CD1c-positive myeloid dendritic cell (primary cell): ENCODE measurements around the gene SMIM33.
A peak's percentile ranks its signal among the peaks of the same experiment; 100 is the strongest.
"Not testable (repeated sequence)": the region's sequence is repeated elsewhere in the genome, so short reads cannot be mapped to it uniquely, and the experiment has no call there.

ENCODE experiments used
- DNase-seq: peaks from one replicate; pipeline ENCODE4 v3.0.0-alpha.2; 2016; ENCODE audit errors: extremely low spot score

Gene SMIM33

GRCh38 chr5:139457241-139457640, 13.6 kb upstream of the SMIM33 start:
- DNase-seq, result no peak

- DNase-seq, result no peak
Measured at GRCh38 chr5:139457653-139458306, 13.0 kb upstream of the SMIM33 start.

DNA sequence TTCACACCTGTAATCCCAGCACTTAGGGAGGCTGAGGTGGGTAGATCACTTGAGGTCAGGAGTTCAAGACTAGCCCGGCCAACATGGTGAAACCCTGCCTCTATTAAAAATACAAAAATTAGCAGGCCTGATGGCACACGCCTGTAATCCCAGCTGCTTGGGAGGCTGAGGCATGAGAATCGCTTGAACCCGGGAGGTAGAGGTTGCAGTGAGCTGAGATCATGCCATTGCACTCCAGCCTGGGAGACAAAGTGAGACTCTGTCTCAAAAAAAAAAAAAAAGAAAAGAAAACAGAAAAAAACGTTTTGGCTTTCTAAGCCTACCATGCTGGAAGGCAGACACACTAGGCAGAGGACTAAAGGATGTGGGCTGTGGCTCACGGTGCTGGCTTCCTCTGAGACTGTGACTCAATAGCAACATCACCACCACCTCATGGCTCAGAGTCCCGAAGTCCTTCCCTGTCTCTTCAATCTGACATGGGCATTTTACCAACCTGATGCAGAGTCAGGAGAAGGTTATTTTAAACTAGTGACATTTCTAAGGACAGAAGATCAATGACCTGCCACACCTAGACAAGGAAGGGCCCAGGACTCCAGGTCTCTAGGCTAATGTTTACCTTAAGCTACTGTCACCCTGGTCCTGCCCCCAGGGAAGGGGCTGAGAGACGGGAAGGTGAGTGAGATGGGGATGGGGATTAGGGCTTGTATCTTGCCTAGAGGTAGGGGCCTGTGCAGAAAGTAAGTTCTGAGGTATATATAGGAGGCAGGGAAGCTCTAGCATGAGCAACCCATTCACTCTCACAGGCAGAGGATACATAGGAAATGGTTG, 12.0 kb upstream of the SMIM33 start:
- DNase-seq, result peak; percentile 62

DNA sequence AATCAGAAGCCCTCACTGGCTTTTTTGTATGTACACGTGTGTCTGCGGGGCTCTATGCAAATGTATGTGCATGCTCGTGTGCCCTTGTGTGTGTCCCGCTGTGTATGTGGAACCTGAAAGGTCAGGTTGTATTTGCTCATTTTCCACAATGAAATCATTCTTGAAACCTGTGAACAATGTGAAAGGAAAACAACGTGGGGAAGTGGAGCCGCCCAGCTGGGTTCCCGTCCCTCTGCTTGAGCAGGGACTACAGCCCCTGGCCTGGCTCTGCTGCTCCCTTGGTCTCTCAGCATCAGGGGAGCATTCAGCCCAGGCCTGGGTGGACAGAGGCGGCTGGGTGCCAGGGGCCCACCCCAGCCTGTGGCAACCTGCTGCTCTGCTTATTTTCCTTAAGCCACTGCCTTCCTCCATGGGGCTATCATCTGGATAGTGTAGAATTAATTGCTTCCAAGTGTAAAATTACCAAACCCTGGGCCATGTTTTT, 11.3 kb upstream of the SMIM33 start:
- no peak for DNase-seq

DNA sequence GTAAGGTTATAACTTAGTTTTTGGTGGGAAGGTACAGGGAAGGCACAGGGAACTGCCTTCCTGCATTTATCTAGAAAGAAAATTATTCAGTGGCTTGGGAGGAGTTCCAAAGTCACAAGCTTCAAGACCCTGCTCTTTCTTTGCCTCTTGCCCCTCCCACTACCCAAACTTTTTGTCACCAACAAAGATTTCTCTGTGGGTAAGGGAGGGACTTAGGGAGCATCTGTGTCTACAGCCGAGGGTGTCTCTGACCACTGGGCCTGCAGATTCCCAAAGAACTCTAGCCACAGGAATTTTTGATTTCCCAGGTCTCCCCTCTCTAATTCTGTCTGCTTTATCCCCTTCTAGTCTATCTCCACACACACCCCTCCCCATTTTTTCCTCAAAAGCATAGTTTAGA, 10.3 kb upstream of the SMIM33 start:
- no peak for DNase-seq

- no peak for DNase-seq
Measured at GRCh38 chr5:139461176-139461575, 9.6 kb upstream of the SMIM33 start.

GRCh38 chr5:139461698-139462097, 9.1 kb upstream of the SMIM33 start:
- DNase-seq, result peak; percentile 24

DNA sequence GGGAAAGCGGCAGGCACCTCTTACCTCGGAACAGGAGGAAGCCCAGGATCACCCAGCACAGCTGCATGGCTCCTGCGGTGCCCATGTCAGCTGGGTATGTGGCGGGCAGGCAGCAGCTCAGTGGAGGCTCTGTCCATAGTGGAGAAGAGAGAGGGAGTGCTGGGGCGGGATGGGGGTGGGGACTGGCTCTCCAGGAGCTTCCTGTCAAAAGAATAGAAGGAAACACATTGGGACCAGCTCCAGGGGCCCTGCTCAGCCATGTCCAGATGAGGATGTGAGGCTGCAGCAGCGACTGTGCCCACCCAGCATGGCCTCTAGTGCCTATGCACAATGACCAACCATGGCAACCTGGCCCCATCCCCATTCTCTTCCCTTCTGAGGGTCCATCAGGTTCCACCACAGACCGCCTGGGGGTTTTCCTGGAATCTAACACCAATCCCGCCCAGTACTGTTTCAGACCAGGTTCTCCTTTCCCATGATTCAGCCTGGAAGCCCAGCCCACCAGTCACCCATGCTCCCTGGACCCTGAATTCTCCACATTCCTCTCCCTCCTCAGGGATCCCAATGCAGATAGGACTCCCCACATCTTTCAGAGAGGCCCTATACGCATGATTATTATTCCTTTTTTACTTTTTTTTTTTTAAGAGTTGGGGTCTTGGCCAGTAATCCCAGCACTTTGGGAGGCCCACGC, 8.1 kb upstream of the SMIM33 start, which contains the start of gene ECSCR:
Gene ECSCR, minus strand, starts transcription at position 158 of the 691 bp plus-strand sequence. Its CDS starts 73 bp downstream, at position 85.
- no peak for DNase-seq

- peak; percentile 65 for DNase-seq
Measured at GRCh38 chr5:139468421-139468931, 2.3 kb upstream of the SMIM33 start.

GRCh38 chr5:139472386-139473030, 1.7 kb downstream of the SMIM33 start:
- no peak for DNase-seq

DNA sequence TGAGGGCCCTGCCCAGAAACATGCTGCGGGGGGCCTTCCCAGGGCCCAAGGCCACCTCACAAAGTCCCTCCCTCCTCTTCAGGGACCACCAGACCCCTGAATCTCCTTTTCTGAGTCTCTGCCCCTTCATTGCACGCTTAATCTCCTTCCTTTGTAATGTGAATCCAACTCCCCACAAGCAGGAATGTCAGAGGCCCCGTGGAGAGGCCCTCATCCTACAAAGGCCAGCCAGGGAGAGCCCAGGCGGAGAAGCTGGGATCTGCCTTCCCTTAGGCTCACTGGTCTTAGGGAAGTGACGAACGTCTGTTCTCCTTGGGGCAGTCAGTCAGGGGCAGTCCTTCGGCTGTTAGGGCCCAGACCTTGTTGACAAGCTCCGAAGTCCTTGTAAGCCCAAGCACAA, 2.3 kb downstream of the SMIM33 start:
- no peak for DNase-seq

DNA sequence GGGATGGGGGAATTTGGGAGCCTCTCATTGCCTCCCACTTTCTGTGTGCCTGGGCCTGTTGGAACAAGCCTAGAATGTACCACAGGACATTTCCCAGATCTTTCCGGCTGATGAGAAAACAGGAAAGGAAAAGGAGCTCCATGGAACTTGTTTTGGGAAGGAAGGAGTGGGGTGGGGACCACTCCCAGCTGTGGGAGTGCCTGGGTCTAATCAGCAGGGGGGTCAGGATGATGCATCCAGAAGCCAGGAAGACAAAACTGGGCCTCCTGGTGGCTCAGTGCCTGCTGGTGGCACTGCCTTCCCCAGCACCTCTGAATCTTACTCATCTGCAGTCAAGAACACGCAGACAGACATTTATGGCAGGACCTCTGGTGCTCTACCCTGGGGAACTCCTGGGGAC, 2.8 kb downstream of the SMIM33 start:
- no peak for DNase-seq

DNA sequence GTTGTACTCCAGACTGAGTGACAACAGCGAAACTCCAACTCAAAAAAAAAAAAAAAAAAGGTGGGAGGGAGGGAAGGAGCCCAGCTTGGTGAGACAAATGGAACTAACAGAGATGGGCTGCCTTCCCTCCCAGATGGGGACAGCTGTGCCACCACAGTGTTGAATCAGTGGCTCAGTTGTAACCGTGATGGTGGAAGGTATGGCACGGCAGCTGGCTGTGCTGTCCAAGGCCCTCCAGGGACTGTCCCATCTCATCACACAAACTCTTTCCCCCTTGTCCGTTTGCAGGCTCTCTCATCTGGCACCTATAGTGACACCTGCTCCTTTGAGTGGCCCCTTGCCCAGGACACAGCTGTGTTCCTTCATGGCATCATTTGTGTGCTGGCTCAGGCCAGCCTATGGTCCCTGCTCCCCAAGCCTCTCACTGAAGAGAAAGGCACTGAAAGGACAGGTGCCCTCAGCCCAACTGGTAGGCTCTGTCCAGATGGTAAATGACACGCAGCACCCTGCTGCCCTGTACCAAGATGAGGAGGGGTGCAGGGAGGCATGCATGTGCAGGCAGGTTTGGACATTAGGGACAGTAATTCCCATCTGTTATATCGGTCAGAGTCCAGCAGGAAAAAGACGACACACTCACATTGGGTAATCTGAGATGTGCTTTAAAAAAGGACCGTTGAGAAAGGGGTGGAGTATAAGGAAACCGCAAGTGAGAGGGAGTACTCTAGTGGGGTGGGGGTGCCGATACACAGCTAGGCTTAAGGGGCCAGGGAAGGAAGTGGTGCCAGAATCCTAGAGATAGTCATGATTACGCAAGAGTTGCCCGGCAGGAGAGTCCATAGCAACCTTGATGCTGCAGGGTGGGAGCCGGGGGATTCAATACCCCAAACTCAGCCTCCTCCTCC, 4.3 kb downstream of the SMIM33 start:
- DNase-seq, result peak; percentile 58

DNA sequence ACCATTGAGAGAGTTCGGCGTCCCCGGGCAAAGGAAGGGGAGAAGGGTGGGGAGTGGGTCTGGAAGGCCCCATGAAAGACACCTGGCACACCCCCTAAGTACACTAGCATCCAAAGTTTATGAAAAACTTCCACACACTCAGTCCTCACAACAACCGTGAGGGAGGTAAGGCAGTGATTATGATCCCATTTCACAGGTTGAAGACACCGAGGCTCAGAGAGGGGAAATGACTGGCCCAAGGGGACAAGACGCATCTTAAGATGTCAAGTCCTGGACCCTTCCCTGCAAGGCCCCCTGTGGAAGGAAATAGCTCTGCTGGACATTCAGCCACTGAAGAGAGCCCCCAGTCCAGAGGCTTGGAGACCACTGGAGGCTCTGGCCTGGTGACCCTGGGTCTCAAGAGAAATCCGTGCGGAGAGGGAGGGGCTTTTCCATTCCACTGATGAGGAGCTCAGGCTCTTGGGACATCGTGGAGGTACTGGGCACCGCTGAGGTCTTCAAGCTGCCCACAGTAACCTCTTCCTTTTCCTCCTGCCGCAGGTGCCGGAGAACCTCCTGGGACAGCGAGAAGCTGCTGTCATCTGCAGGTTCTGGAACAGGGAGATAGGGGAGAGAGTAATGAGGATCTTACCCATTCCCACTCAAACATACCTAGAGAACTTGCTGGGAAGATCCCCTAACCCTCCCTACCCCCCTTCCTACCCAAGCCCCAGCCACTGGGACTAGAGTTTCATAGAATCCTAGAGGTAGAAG, 5.2 kb downstream of the SMIM33 start:
- no peak for DNase-seq

DNA sequence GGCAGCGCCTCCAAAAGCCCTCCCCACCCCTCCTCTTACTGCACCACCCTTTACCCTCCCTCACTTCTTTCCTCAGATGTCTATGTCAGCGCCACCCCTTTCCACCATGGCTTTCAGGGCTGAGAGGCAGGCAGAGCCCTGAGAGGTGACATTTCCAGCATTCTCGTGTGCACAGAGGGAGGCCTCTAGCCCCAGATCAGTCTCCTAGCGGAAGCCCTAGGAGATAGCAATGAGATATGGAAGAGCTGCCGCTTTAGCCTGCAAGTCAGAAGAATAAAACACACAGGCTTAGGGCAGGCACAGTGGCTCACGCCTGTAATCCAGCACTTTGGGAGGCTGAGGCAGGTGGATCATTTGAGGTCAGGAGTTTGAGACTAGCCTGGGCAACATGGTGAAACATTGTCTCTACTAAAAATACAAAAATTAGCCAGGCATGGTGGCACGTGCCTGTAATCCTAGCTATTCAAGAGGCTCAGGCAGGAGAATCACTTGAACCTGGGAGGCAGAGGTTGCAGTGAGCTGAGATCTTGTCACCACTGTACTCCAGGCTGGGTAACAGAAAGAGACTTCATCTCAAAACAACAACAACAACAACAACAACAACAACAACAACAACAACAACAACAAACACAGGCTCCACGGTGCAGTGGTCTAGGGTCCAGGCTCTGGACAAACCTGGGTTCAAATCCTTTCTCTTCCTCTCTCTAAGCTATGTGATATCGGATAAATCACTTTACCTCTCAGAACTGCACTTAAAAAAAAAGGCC, 8.0 kb downstream of the SMIM33 start:
- not testable (repeated sequence) for DNase-seq

DNA sequence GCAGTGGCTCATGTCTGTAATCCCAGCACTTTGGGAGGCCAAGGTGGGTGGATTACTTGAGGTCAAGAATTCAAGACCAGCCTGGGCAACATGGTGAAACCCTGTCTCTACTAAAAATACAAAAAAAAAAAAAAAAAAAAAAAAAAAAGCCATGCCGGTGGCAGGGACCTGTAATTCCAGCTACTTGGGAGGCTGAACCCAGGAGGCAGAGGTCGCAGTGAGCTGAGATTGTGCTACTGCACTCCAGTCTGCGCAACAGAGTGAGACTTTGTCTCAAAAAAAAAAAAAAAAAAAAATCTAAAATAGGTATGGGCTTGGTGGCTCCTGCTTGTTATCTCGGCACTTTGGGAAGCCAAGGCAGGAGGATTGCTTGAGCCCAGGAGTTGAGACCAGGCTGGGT, 8.9 kb downstream of the SMIM33 start:
- not testable (repeated sequence) for DNase-seq

DNA sequence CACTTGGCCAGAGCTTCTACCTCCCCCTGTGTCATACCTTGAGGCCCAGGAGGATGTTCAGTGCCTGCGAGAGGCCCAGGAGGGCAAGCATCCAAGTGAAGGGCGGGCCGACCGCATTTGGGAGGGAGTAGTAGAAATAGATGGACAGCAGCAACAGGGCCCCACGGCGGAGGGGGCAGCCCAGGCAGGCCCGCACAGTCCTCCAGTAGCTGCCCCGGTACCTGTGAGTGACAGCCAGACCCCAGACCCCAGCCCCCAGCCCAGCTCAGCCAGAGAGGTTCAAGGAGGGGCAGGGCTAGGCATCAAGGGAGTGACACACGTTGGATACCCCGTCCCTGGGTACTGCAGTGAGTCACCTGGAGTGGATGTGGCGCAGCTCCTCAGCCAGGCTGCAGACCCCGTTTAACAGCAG, 10.3 kb downstream of the SMIM33 start:
- DNase-seq, result no peak

DNA sequence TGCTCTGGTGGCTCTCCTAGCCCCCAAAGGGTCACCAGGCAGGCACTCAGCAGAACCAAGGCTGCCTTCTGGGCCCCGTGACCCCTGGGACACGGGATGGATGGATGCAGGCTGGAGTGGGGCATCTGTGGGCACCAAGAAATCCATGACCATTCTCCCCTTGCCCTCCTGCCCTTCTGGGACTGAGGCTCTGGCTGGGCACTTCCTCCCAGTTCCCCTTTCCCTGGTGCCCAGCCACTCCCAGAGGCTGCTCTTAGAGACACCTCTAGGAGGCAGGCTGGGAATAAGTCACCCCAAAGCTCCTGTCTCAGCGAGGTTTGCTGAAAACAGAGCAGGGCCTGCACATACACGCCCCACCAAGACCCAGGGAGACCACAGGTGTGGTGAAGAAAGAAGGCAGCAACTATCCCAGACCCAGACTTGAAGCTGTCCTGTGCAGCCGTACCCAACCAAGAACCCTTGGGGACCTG, 10.8 kb downstream of the SMIM33 start:
- DNase-seq, result peak; percentile 61
